Heart left ventricle (tissue), 13 donors: ENCODE data around the gene SCG3.

Source experiments
- POLR2A ChIP-seq, 2 donors: fragments of 450-650 bp; IDR thresholded peaks; one replicate each; pipeline ENCODE4 v1.6.1; 2017; ENCODE audit warnings: antibody characterized with exemption in 2 of 2, mild to moderate bottlenecking in 2 of 2, moderate library complexity in 2 of 2
- TF ChIP-seq, protein P1 (sequence below), 12 donors: fragments of 200-600 bp; sonication (generic) in 4 of 12; IDR thresholded peaks; one replicate each; pipeline versions ENCODE4 v1.5.0 to v1.8.0; 2018 to 2022; ENCODE audit warnings: antibody characterized with exemption in 12 of 12, mild to moderate bottlenecking in 5 of 12
- donor health status: ischemic (EF 13 %, LVEDD 7.1; RV severe dilation, severe dysfunction).
- donor health status: DM: no; HTN: yes; CAD: no.
- donor health status: DM: no; HTN: no; CAD: no.
- donor health status: ischemic (EF 25% LVEDD 6.9; RV normal size, moderate dysfunction).
- donor health status: ischemic (EF 25% LVEDD 5.7; RV mildly dilated, moderate dysfunction).
- donor health status: ischemic (EF 35%, LVEDD 5.7; RV mildly dilated, moderate dysfunction).
- donor health status: nonischemic (EF 11% LVEDD 7.7; RV severe dilation, severe dysfunction).
- donor health status: DM: yes; HTN: yes; CAD: no.
- donor health status: PGD.
- donor health status: ischemic (EF 29% LVEDD 5.4; RV normal size, mild dysfunction).
- donor health status: nonischemic (EF 23%, LVEDD 6.1; RV moderate dilation, normal function).

DNA sequence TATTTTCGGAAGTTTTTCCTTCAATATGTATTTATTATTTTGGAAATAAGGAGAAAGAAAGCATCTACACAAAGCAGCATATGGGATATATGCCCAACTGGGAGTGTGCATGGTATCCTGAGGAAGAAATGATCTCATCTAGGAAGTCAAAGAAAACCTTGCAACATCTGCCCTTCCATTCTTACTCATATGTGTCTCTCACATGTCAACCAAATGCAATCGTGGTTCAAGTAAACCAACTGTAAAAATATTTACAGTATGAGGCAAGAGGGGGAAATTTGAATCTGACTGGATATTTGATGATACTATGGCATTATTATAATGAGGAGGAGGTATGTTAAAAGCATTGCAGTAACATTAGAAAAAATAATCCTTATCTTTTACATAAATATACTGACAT is 3.2 kb upstream of the SCG3 start:
- TF ChIP-seq, protein P1, sequence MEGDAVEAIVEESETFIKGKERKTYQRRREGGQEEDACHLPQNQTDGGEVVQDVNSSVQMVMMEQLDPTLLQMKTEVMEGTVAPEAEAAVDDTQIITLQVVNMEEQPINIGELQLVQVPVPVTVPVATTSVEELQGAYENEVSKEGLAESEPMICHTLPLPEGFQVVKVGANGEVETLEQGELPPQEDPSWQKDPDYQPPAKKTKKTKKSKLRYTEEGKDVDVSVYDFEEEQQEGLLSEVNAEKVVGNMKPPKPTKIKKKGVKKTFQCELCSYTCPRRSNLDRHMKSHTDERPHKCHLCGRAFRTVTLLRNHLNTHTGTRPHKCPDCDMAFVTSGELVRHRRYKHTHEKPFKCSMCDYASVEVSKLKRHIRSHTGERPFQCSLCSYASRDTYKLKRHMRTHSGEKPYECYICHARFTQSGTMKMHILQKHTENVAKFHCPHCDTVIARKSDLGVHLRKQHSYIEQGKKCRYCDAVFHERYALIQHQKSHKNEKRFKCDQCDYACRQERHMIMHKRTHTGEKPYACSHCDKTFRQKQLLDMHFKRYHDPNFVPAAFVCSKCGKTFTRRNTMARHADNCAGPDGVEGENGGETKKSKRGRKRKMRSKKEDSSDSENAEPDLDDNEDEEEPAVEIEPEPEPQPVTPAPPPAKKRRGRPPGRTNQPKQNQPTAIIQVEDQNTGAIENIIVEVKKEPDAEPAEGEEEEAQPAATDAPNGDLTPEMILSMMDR (IDR thresholded peaks at IDR 0.05): no peak
- no peak for TF ChIP-seq POLR2A (IDR thresholded peaks at IDR 0.05)
